Hepatic stellate cell (primary cell): ENCODE data around the gene ELAC1.
"Not testable (repeated sequence)": the region's sequence is repeated elsewhere in the genome, so short reads cannot be mapped to it uniquely, and the experiment has no call there.

Experiments
- DNase-seq: peaks from one replicate; pipeline ENCODE4 v3.0.0; 2011; ENCODE audit warnings: low spot score

ELAC1 gene

GRCh38 chr18:50967714-50968661 lies at the start of gene ELAC1:
TSS of gene ELAC1 (plus strand) at chr18:50968040. CDS start at chr18:50974405, 6,365 bp downstream.
- peak; percentile 79 for DNase-seq

GRCh38 chr18:50918153-50918552 lies 49.7 kb upstream of the ELAC1 start:
- DNase-seq = no peak

- DNase-seq = peak; percentile 3
Measured at GRCh38 chr18:50924372-50924771, 43.5 kb upstream of the ELAC1 start.

- no peak for DNase-seq
Measured at GRCh38 chr18:50926521-50926920, 41.3 kb upstream of the ELAC1 start.

- DNase-seq = no peak
Measured at GRCh38 chr18:50928551-50928950, 39.3 kb upstream of the ELAC1 start.

GRCh38 chr18:50933684-50934083 lies 34.2 kb upstream of the ELAC1 start:
- DNase-seq = no peak

- DNase-seq = no peak
Measured at GRCh38 chr18:50934545-50935211, 33.2 kb upstream of the ELAC1 start.

GRCh38 chr18:50935493-50936191 lies 32.2 kb upstream of the ELAC1 start:
- no peak for DNase-seq

GRCh38 chr18:50937183-50937582 lies 30.7 kb upstream of the ELAC1 start:
- DNase-seq = no peak

- DNase-seq = no peak
Measured at GRCh38 chr18:50938912-50939311, 28.9 kb upstream of the ELAC1 start.

GRCh38 chr18:50944245-50944932 lies 23.5 kb upstream of the ELAC1 start:
- peak; percentile 12 for DNase-seq

GRCh38 chr18:50945918-50946317 lies 21.9 kb upstream of the ELAC1 start:
- DNase-seq = not testable (repeated sequence)

- peak; percentile 36 for DNase-seq
Measured at GRCh38 chr18:50947899-50948298, 19.9 kb upstream of the ELAC1 start.

- DNase-seq = no peak
Measured at GRCh38 chr18:50949185-50949584, 18.7 kb upstream of the ELAC1 start.

GRCh38 chr18:50950626-50951025 lies 17.2 kb upstream of the ELAC1 start:
- DNase-seq = no peak

GRCh38 chr18:50953822-50954221 lies 14.0 kb upstream of the ELAC1 start:
- no peak for DNase-seq

GRCh38 chr18:50955253-50955652 lies 12.6 kb upstream of the ELAC1 start:
- DNase-seq = no peak

- DNase-seq = no peak
Measured at GRCh38 chr18:50956116-50956515, 11.7 kb upstream of the ELAC1 start.

- DNase-seq = no peak
Measured at GRCh38 chr18:50961974-50962373, 5.9 kb upstream of the ELAC1 start.

GRCh38 chr18:50969448-50969847 lies 1.6 kb downstream of the ELAC1 start:
- no peak for DNase-seq

- no peak for DNase-seq
Measured at GRCh38 chr18:50970006-50970405, 2.2 kb downstream of the ELAC1 start.

GRCh38 chr18:50972404-50972803 lies 4.6 kb downstream of the ELAC1 start:
- DNase-seq = not testable (repeated sequence)
